Peyer's patch (tissue), 4 donors: ENCODE measurements around the gene ANGPTL4.

ENCODE experiments used
- CTCF ChIP-seq, 6 experiments: fragments of 450-650 bp in 4 of 6; fragments of 200-600 bp in 2 of 6; sonication (generic) in 1 of 6; IDR thresholded peaks; one replicate each; pipeline ENCODE4 v1.5.1; 2017 to 2019; ENCODE audit warnings: antibody characterized with exemption in 6 of 6, mild to moderate bottlenecking in 3 of 6, moderate library complexity in 1 of 6
- POLR2A ChIP-seq, 2 donors: fragments of 450-650 bp; IDR thresholded peaks; one replicate each; pipeline ENCODE4 v1.5.1; 2017; ENCODE audit warnings: antibody characterized with exemption in 2 of 2, mild to moderate bottlenecking in 2 of 2, moderate library complexity in 2 of 2

- TF ChIP-seq CTCF (IDR thresholded peaks at IDR 0.05): no peak
- no peak for TF ChIP-seq POLR2A (IDR thresholded peaks at IDR 0.05)
Observed at GRCh38 chr19:8343483-8343844, 20.5 kb upstream of the ANGPTL4 start.
